Motor neuron (in vitro differentiated cells): ENCODE data around the gene NUB1. TPM values are rescaled to one million over a fixed set of nuclear protein-coding genes. Genes with fewer than 3 reads are reported as not detected.
A peak's percentile ranks its signal among the peaks of the same experiment; 100 is the strongest.

Source experiments
- ATAC-seq, 8 experiments: fragments of 200-7000 bp; cut with Tn5 transposase; replicated peaks in 6 of 8; 2 replicates each; pipeline ENCODE4 v1.8.0; 2021; ENCODE audit warnings: mild to moderate bottlenecking in 8 of 8, moderate library complexity in 8 of 8
- H3K27ac ChIP-seq, 2 donors: fragments of 250-450 bp; sonication (Bioruptor Pico); 2 replicates each; pipeline ENCODE4 v1.9.0; 2021; ENCODE audit warnings: antibody characterized with exemption in 2 of 2, mild to moderate bottlenecking in 2 of 2, moderate library complexity in 1 of 2
- H3K4me1 ChIP-seq, 2 donors: fragments of 250-450 bp; sonication (Bioruptor Pico); replicated peaks in 1 of 2; 2 replicates each; pipeline ENCODE4 v1.6.1; 2021; ENCODE audit warnings: antibody characterized with exemption in 2 of 2, mild to moderate bottlenecking in 2 of 2, moderate library complexity in 1 of 2
- H3K4me3 ChIP-seq, 5 donors: fragments of 250-450 bp; sonication (Bioruptor Pico); 2 replicates each; pipeline ENCODE4 v1.9.0; 2021; ENCODE audit warnings: antibody characterized with exemption in 5 of 5, mild to moderate bottlenecking in 5 of 5, moderate library complexity in 4 of 5
- WGBS, 10 experiments: fragments of 450-650 bp; shearing (Covaris generic); methylation state at CpG; one replicate each; pipeline ENCODE4 v1.0.0; 2022; 5-methylcytosine and 5-hydroxymethylcytosine counted together
- in situ Hi-C, 9 experiments: fragments of 400-800 bp; cut with MboI; loops; one replicate each; pipeline ENCODE4 v1.15.0; 2021; ENCODE audit warnings: low sequenced_read_pairs in 9 of 9, low pct_unique_long_range_greater_than_20kb in 2 of 9; ENCODE audit not compliant: unreplicated experiment in 9 of 9
- total RNA-seq, 8 experiments: library from RNA; unstranded; fragments of 300-600 nt; gene quantifications; 2 replicates each; pipeline versions ENCODE4 v1.2.3 to v1.2.4, GENCODE V29; 2022

Gene NUB1
- total RNA-seq, 8 experiments from 2014 or later = 37.3 to 94.9 (median 53.2) TPM

GRCh38 chr7:151389768-151390597 lies 48.4 kb downstream of the NUB1 start:
- WGBS, 10 experiments = 30 to 100% (median 97%) methylated on average over 2 to 11 of the region's 24 CpGs; no CpG with 5 or more reads in 5 of the 10 experiments
- Histone ChIP-seq H3K4me1 (no peaks in the 10 kb centered on the region), H3K4me3 (no peak overlapping the region), H3K27ac (no peak overlapping the region)
- no peak for ATAC-seq
- in situ Hi-C loops = no loop called here

- WGBS, 10 experiments = 51 to 91% (median 75%) methylated on average over 4 to 19 of the region's 25 CpGs; no CpG with 5 or more reads in 4 of the 10 experiments
- no peaks in the 10 kb centered on the region for H3K4me1 ChIP-seq
- in situ Hi-C loops = no loop called here
- no peak overlapping the region for H3K27ac ChIP-seq
- H3K4me3 ChIP-seq = no peak overlapping the region
- ATAC-seq = no peak
These were observed 49.2 kb downstream of the NUB1 start for GRCh38 chr7:151390598-151391357.

GRCh38 chr7:151391358-151391730 lies 49.7 kb downstream of the NUB1 start:
- in situ Hi-C loops = no loop called here
- WGBS, 10 experiments = 46 to 100% (median 83%) methylated on average over 1 to 8 of the region's 9 CpGs; no CpG with 5 or more reads in 6 of the 10 experiments
- no peak for ATAC-seq

GRCh38 chr7:151392002-151392401 lies 50.4 kb downstream of the NUB1 start:
- no peak for ATAC-seq
- WGBS, 10 experiments = no CpG with 5 or more reads among the region's 8 CpGs
- Histone ChIP-seq H3K4me3 (no peak overlapping the region), H3K27ac (no peak overlapping the region), H3K4me1 (no peaks in the 10 kb centered on the region)
- in situ Hi-C loops = no loop called here

More at GRCh38 chr7:151391358-151391730, 49.7 kb downstream of the NUB1 start:
- Histone ChIP-seq H3K4me3 (no peak overlapping the region), H3K27ac (no peak overlapping the region), H3K4me1 (no peaks in the 10 kb centered on the region)

- ATAC-seq = no peak
- in situ Hi-C loops = no loop called here
- no peak overlapping the region for H3K4me3 ChIP-seq
- H3K4me1 ChIP-seq = no peaks in the 10 kb centered on the region
- no peak overlapping the region for H3K27ac ChIP-seq
- WGBS, 10 experiments = 80% methylated on average over 1 of the region's 13 CpGs; no CpG with 5 or more reads in 9 of the 10 experiments
These were observed 50.8 kb downstream of the NUB1 start for GRCh38 chr7:151392426-151392825.

GRCh38 chr7:151393031-151393977 lies 51.7 kb downstream of the NUB1 start:
- ATAC-seq = peak in 3 of 8 experiments; percentile 12 to 24 (median 19)
- H3K4me3 ChIP-seq = no peak overlapping the region
- in situ Hi-C loops = no loop called here
- 71 to 100% (median 90%) methylated on average over 1 to 15 of the region's 31 CpGs; no CpG with 5 or more reads in 3 of the 10 experiments for WGBS, 10 experiments
- H3K4me1 ChIP-seq = no peaks in the 10 kb centered on the region
- no peak overlapping the region for H3K27ac ChIP-seq

GRCh38 chr7:151394076-151395035 lies 52.7 kb downstream of the NUB1 start:
- 35 to 100% (median 94%) methylated on average over 2 to 12 of the region's 35 CpGs; no CpG with 5 or more reads in 3 of the 10 experiments for WGBS, 10 experiments
- no peak overlapping the region for H3K4me3 ChIP-seq
- ATAC-seq = no peak
- no peaks in the 10 kb centered on the region for H3K4me1 ChIP-seq
- in situ Hi-C loops = no loop called here
- H3K27ac ChIP-seq = no peak overlapping the region

- Histone ChIP-seq H3K4me1 (no peaks in the 10 kb centered on the region), H3K4me3 (no peak overlapping the region), H3K27ac (no peak overlapping the region)
- peak in 3 of 8 experiments; percentile 74 to 95 (median 81) for ATAC-seq
- in situ Hi-C loops = no loop called here
- WGBS, 10 experiments = 54 to 90% (median 61%) methylated on average over 2 to 9 of the region's 13 CpGs; no CpG with 5 or more reads in 5 of the 10 experiments
These were observed 53.4 kb downstream of the NUB1 start for GRCh38 chr7:151395036-151395367.

- in situ Hi-C loops = no loop called here
- no peak overlapping the region for H3K4me3 ChIP-seq
- no CpG with 5 or more reads among the region's 10 CpGs for WGBS, 10 experiments
- peaks cover 0 to 4% of the 10 kb centered on the region in 2 donors for H3K4me1 ChIP-seq
- no peak overlapping the region for H3K27ac ChIP-seq
- ATAC-seq = no peak
These were observed 54.8 kb downstream of the NUB1 start for GRCh38 chr7:151396328-151396970.

GRCh38 chr7:151397026-151397425 lies 55.4 kb downstream of the NUB1 start:
- peaks cover 0 to 4% of the 10 kb centered on the region in 2 donors for H3K4me1 ChIP-seq
- in situ Hi-C loops = no loop called here
- H3K27ac ChIP-seq = no peak overlapping the region
- H3K4me3 ChIP-seq = no peak overlapping the region
- WGBS, 10 experiments = 0 to 100% (median 100%) methylated on average over 1 to 5 of the region's 13 CpGs; no CpG with 5 or more reads in 4 of the 10 experiments
- ATAC-seq = no peak

GRCh38 chr7:151398446-151399304 lies 57.1 kb downstream of the NUB1 start:
- ATAC-seq = no peak
- Histone ChIP-seq H3K4me1 (peaks cover 0 to 4% of the 10 kb centered on the region in 2 donors), H3K27ac (no peak overlapping the region), H3K4me3 (no peak overlapping the region)
- WGBS, 10 experiments = 64 to 100% (median 91%) methylated on average over 2 to 9 of the region's 19 CpGs
- in situ Hi-C loops = no loop called here
